SK-N-SH (cell line): ENCODE measurements around the gene TBC1D30.

Source experiments
- MAX ChIP-seq: IDR thresholded peaks from 2 replicates; pipeline ENCODE4 v1.4.0; 2012; ENCODE audit warnings: low read depth
- MXI1 ChIP-seq: IDR thresholded peaks from 2 replicates; pipeline ENCODE4 v1.6.1; 2012; ENCODE audit warnings: mild to moderate bottlenecking, low read depth, low read length, improper control_type of control experiment
- TF ChIP-seq, protein P1 (sequence below): fragments of 200-600 bp; sonication (generic); IDR thresholded peaks from 2 replicates; pipeline ENCODE4 v1.6.1; 2017; ENCODE audit warnings: antibody characterized with exemption, mild to moderate bottlenecking, moderate library complexity

- TF ChIP-seq MXI1 (no peak), MAX (no peak)
- TF ChIP-seq, protein P1, sequence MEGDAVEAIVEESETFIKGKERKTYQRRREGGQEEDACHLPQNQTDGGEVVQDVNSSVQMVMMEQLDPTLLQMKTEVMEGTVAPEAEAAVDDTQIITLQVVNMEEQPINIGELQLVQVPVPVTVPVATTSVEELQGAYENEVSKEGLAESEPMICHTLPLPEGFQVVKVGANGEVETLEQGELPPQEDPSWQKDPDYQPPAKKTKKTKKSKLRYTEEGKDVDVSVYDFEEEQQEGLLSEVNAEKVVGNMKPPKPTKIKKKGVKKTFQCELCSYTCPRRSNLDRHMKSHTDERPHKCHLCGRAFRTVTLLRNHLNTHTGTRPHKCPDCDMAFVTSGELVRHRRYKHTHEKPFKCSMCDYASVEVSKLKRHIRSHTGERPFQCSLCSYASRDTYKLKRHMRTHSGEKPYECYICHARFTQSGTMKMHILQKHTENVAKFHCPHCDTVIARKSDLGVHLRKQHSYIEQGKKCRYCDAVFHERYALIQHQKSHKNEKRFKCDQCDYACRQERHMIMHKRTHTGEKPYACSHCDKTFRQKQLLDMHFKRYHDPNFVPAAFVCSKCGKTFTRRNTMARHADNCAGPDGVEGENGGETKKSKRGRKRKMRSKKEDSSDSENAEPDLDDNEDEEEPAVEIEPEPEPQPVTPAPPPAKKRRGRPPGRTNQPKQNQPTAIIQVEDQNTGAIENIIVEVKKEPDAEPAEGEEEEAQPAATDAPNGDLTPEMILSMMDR: no peak
Observed at GRCh38 chr12:64806593-64807460, 17.6 kb upstream of the TBC1D30 start.
